HepG2 (cell line): ENCODE results near the gene ALB. TPM values are rescaled to one million over a fixed set of nuclear protein-coding genes. Genes with fewer than 3 reads are reported as not detected.
A peak's percentile ranks its signal among the peaks of the same experiment; 100 is the strongest.

Source experiments
- ATAC-seq: fragments of 200-7000 bp; cut with Tn5 transposase; 3 replicates; pipeline ENCODE4 v1.9.1; 2020; ENCODE audit warnings: mild to moderate bottlenecking, moderate library complexity
- BruUV-seq: library from RNA; stranded (reverse); fragments of 400-500 nt; replicated peaks from 2 replicates; lab custom pipeline; 2021; lab: Mats Ljungman, UMichigan
- CTCF ChIA-PET: fragments of 300-600 bp; formaldehyde crosslinking; extraction: SDS; loops from one replicate; lab custom pipeline; 2021; ENCODE audit warnings: low total read pairs, inconsistent platforms, low intra/inter-chr PET ratio; lab: Yijun Ruan, JAX
- POLR2A ChIA-PET: fragments of 350-600 bp; sonication (Branson Sonifier 250); formaldehyde crosslinking; loops from one replicate; lab custom pipeline; 2020; ENCODE audit warnings: antibody characterized with exemption, inconsistent platforms; lab: Yijun Ruan, JAX
- DNase-seq: peaks from one replicate; pipeline ENCODE4 v3.0.0-alpha.2; 2015; ENCODE audit warnings: low spot score
- FAIRE-seq: peaks from 3 replicates; lab custom pipeline; 2011; peaks lifted over from hg19 to GRCh38; lab: Jason Lieb, UNC
- H2AFZ ChIP-seq: one replicate; pipeline ENCODE4 v1.6.1; 2011; ENCODE audit warnings: low read length, inconsistent platforms
- H3K27ac ChIP-seq: fragments of 300-600 bp; 3 replicates; pipeline ENCODE4 v1.8.0; 2011; ENCODE audit warnings: mixed run types, mild to moderate bottlenecking, mixed read lengths, low read length, inconsistent platforms; ENCODE audit not compliant: insufficient read depth; ENCODE audit errors: extremely low read length
- H3K27me3 ChIP-seq, 2 experiments: fragments of 200-600 bp in 1 of 2; 2 replicates in 1 of 2; 3 replicates in 1 of 2; pipeline versions ENCODE4 v1.6.0 to v1.8.0; 2011; ENCODE audit warnings: low read length in 2 of 2, mild to moderate bottlenecking in 2 of 2, moderate library complexity in 2 of 2, inconsistent platforms in 1 of 2; ENCODE audit not compliant: insufficient read depth in 2 of 2, control insufficient read depth in 1 of 2
- H3K36me3 ChIP-seq, 2 experiments: fragments of 200-600 bp in 1 of 2; replicated peaks in 1 of 2; 2 replicates in 1 of 2; 3 replicates in 1 of 2; pipeline versions ENCODE4 v1.5.1 to v1.8.0; 2011; ENCODE audit warnings: low read length in 2 of 2, inconsistent platforms in 1 of 2; ENCODE audit not compliant: insufficient read depth in 2 of 2, control insufficient read depth in 1 of 2
- H3K4me1 ChIP-seq: 2 replicates; pipeline ENCODE4 v1.5.1; 2012; ENCODE audit warnings: low read length, inconsistent platforms; ENCODE audit not compliant: insufficient read depth
- H3K4me2 ChIP-seq: 2 replicates; pipeline ENCODE4 v1.6.0; 2011; ENCODE audit warnings: low read depth, low read length, inconsistent platforms
- H3K4me3 ChIP-seq, 3 experiments: fragments of 200-600 bp in 1 of 3; sonication (generic), shearing (Covaris generic) in 1 of 3; replicated peaks in 1 of 3; 2 replicates each; pipeline ENCODE4 v1.5.1; 2011 to 2016; ENCODE audit warnings: low read length in 3 of 3, inconsistent platforms in 2 of 3, low read depth in 2 of 3, mild to moderate bottlenecking in 2 of 3, control low read depth in 1 of 3, mixed read lengths in 1 of 3; ENCODE audit not compliant: insufficient read depth in 1 of 3
- H3K79me2 ChIP-seq: one replicate; pipeline ENCODE4 v1.6.1; 2011; ENCODE audit warnings: low read length, inconsistent platforms; ENCODE audit not compliant: insufficient read depth
- H3K9ac ChIP-seq: 2 replicates; pipeline ENCODE4 v1.6.0; 2011; ENCODE audit warnings: mild to moderate bottlenecking, low read depth, low read length, inconsistent platforms; ENCODE audit not compliant: insufficient read depth
- H3K9me3 ChIP-seq: 2 replicates; pipeline ENCODE4 v1.5.1; 2012; ENCODE audit warnings: mild to moderate bottlenecking, low read length
- H4K20me1 ChIP-seq: 2 replicates; pipeline ENCODE4 v1.6.0; 2011; ENCODE audit warnings: inconsistent platforms, mild to moderate bottlenecking, low read length, moderate library complexity; ENCODE audit not compliant: insufficient read depth
- BCL6 ChIP-seq: IDR thresholded peaks from 2 replicates; pipeline ENCODE4 v1.6.1; 2016; ENCODE audit warnings: missing genetic modification reagents, missing compliant biosample characterization
- NONO ChIP-seq, 2 experiments: fragments of 450-650 bp in 1 of 2; sonication (generic) in 1 of 2; formaldehyde crosslinking in 1 of 2; IDR thresholded peaks in 1 of 2; conservative IDR thresholded peaks in 1 of 2; 2 replicates each; pipeline versions ENCODE4 v1.6.1 to v1.8.0; 2017 to 2022; ENCODE audit warnings: mild to moderate bottlenecking in 1 of 2, missing genetic modification reagents in 1 of 2, moderate library complexity in 1 of 2
- ONECUT2 ChIP-seq: sonication (generic); formaldehyde crosslinking; IDR thresholded peaks from 2 replicates; pipeline ENCODE4 v1.4.0; 2020; ENCODE audit warnings: missing genetic modification reagents
- POLR2A ChIP-seq, 2 experiments: IDR thresholded peaks; 2 replicates each; pipeline ENCODE4 v1.6.1; 2011; ENCODE audit warnings: low read depth in 2 of 2, low read length in 2 of 2, mild to moderate bottlenecking in 1 of 2, moderate library complexity in 1 of 2; ENCODE audit not compliant: insufficient read depth in 1 of 2
- POLR2AphosphoS5 ChIP-seq: IDR thresholded peaks from 2 replicates; pipeline ENCODE4 v1.6.1; 2012; ENCODE audit warnings: low read depth, low read length
- RBFOX2 ChIP-seq: fragments of 200-400 bp; formaldehyde crosslinking; IDR thresholded peaks from 2 replicates; pipeline ENCODE4 v1.6.1; 2017; ENCODE audit warnings: low read depth, mild to moderate bottlenecking, low read length
- RBM22 ChIP-seq: fragments of 200-400 bp; formaldehyde crosslinking; optimal IDR thresholded peaks from 2 replicates; pipeline ENCODE3; 2017; ENCODE audit warnings: mild to moderate bottlenecking, low read length, moderate library complexity
- SP4 ChIP-seq: sonication (generic); formaldehyde crosslinking; IDR thresholded peaks from 2 replicates; pipeline ENCODE4 v1.8.1; 2023; ENCODE audit warnings: mild to moderate bottlenecking, missing genetic modification reagents
- YEATS4 ChIP-seq: sonication (generic); formaldehyde crosslinking; IDR thresholded peaks from 2 replicates; pipeline ENCODE4 v1.4.0; 2020; ENCODE audit warnings: missing genetic modification reagents, borderline replicate concordance
- ZHX2 ChIP-seq, 2 experiments: sonication (generic) in 1 of 2; formaldehyde crosslinking in 1 of 2; IDR thresholded peaks; 2 replicates each; pipeline versions ENCODE4 v1.6.1 to v1.9.0; 2014 to 2022; ENCODE audit warnings: antibody characterized with exemption in 1 of 2, borderline replicate concordance in 1 of 2, inconsistent platforms in 1 of 2, low read depth in 1 of 2, missing genetic modification reagents in 1 of 2
- ZNF816 ChIP-seq: sonication (generic); formaldehyde crosslinking; IDR thresholded peaks from 2 replicates; pipeline ENCODE4 v1.8.0; 2022; ENCODE audit warnings: missing genetic modification reagents, mild to moderate bottlenecking, borderline replicate concordance
- WGBS: methylation state at CpG from one replicate; pipeline ENCODE4 v1.1.6; 2017; ENCODE audit warnings: low lambda C conversion rate; 5-methylcytosine and 5-hydroxymethylcytosine counted together
- in situ Hi-C: cut with HindIII; loops from 2 replicates; pipeline ENCODE4 v1.10.0; 2017; ENCODE audit warnings: low pct_unique_long_range_greater_than_20kb; ENCODE audit not compliant: extremely low pct_ligation_motif_present
- intact Hi-C: fragments of 100-400 bp; cut with micrococcal nuclease; formaldehyde crosslinking; loops from one replicate; pipeline ENCODE4 v1.10.0; 2022; ENCODE audit not compliant: unreplicated experiment
- polyA plus RNA-seq, 8 experiments: library from polyadenylated mRNA; depleted of rRNA in 3 of 8; stranded (reverse) in 7 of 8; unstranded in 1 of 8; fragments of >200 nt; fragmentation: Illumina TruSeq in 4 of 8; extraction: Trizol in 4 of 8; gene quantifications; 2 replicates each; pipeline versions ENCODE4 v1.2.1 to v1.2.3, GENCODE V29; 2011 to 2016; ENCODE audit warnings: low read depth in 4 of 8, missing spikeins in 1 of 8, mixed read lengths in 1 of 8; ENCODE audit not compliant: insufficient read depth in 1 of 8
- total RNA-seq, 5 experiments: library from RNA; depleted of rRNA; stranded (reverse); fragments of >200 nt; fragmentation: Illumina TruSeq; extraction: Trizol; gene quantifications; 2 replicates each; pipeline ENCODE4 v1.2.3, GENCODE V29; 2016; ENCODE audit warnings: low read depth in 1 of 5
- TF ChIP-seq, protein P1 (sequence below): sonication (generic); formaldehyde crosslinking; IDR thresholded peaks from 2 replicates; pipeline ENCODE4 v1.4.0; 2020; ENCODE audit warnings: mild to moderate bottlenecking, missing genetic modification reagents

The ALB gene
- total and polyA plus RNA-seq, 2 of the 13 experiments (the other 11 are each of a cell fraction or from before 2014, with no cell fraction given) = 22,259 to 22,625 TPM

- Histone ChIP-seq H3K79me2 (peaks cover 3% of the 10 kb centered on the region), H3K9me3 (no peaks in the 10 kb centered on the region), H2AFZ (no peak overlapping the region), H3K27ac (peak overlapping the region; percentile 4), H3K36me3 (peaks cover 4 to 62% of the 10 kb centered on the region in 2 experiments), H3K9ac (no peak overlapping the region), H3K4me2 (no peak overlapping the region), H4K20me1 (peaks cover 33% of the 10 kb centered on the region; the same call in 1 of the 2 replicates), H3K27me3 (no peaks in the 10 kb centered on the region), H3K4me1 (peaks cover 79% of the 10 kb centered on the region), H3K4me3 (no peak overlapping the region)
- intact Hi-C loops (loop anchor here (5.0 to 10.0 kb wide), 2 partner anchors 41 to 206 kb away; no protein-coding TSS in a partner anchor), in situ Hi-C loops (no loop called here)
- FAIRE-seq = peak; percentile 26
- no TSS peak for BruUV-seq
- DNase-seq = no peak
- CTCF ChIA-PET = interaction anchor here (1.2 kb wide), 1 partner anchor 107 kb away, joined by 4 read pairs; no protein-coding TSS in a partner anchor
- POLR2A ChIA-PET = interaction anchor here (1.2 kb wide), 1 partner anchor 10 kb away, joined by 3 read pairs; no protein-coding TSS in a partner anchor
- WGBS = 71% methylated on average over 4 of the region's 4 CpGs
- 0 out of 2 replicates have a peak, but pooled peaks have one; percentile 8 for TF ChIP-seq ONECUT2 (CRISPR knock-in tag)
- TF ChIP-seq SP4 (CRISPR knock-in tag) = no peak
- TF ChIP-seq, protein P1, sequence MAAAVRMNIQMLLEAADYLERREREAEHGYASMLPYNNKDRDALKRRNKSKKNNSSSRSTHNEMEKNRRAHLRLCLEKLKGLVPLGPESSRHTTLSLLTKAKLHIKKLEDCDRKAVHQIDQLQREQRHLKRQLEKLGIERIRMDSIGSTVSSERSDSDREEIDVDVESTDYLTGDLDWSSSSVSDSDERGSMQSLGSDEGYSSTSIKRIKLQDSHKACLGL = no peak
- TF ChIP-seq YEATS4 (CRISPR knock-in tag) = no peak
- peak; percentile 64 for TF ChIP-seq POLR2AphosphoS5
- TF ChIP-seq NONO (IDR thresholded peaks at IDR 0.05) = no peak
- peak; percentile 53; the same call in 1 of the 2 replicates for TF ChIP-seq NONO (CRISPR knock-in tag; conservative IDR thresholded peaks at IDR 0.05)
- 0 out of 2 replicates have a peak, but pooled peaks have one; percentile 14 for TF ChIP-seq BCL6 (CRISPR knock-in tag)
- peak; percentile 62; the same call in 1 of the 2 replicates for TF ChIP-seq ZNF816 (CRISPR knock-in tag)
- TF ChIP-seq RBM22 = peak; percentile 44
- TF ChIP-seq POLR2A (IDR thresholded peaks at IDR 0.05; ENCODE audit: insufficient read depth in 1 of 2, low read depth in 2 of 2, low read length in 2 of 2) = peak; percentile 32 to 60
- peak; percentile 55 for TF ChIP-seq RBFOX2
- no peak for TF ChIP-seq ZHX2 (IDR thresholded peaks at IDR 0.05; ENCODE audit: low read depth)
- peak; percentile 19; the same call in 1 of the 2 replicates for TF ChIP-seq ZHX2 (CRISPR knock-in tag; IDR thresholded peaks at IDR 0.05; ENCODE audit: borderline replicate concordance)
- ATAC-seq = no peak
These were observed 44.5 kb downstream of the ALB start for GRCh38 chr4:73448448-73449203.
